ENCODE measurements around the gene ARHGAP24.
"Not testable (repeated sequence)": the region's sequence is repeated elsewhere in the genome, so short reads cannot be mapped to it uniquely, and the experiment has no call there.

Gene ARHGAP24

GRCh38 chr4:85783900-85784299 is 308.9 kb downstream of the ARHGAP24 start:
- H3K4me3 ChIP-seq (ENCODE audit: low read depth, low read length): no peak overlapping the region

GRCh38 chr4:85784348-85784747 is 309.4 kb downstream of the ARHGAP24 start:
- DNase-seq (ENCODE audit: low read depth): no peak
- H3K4me3 ChIP-seq (ENCODE audit: low read depth, low read length): no peak overlapping the region

More at GRCh38 chr4:85783900-85784299, 308.9 kb downstream of the ARHGAP24 start:
- DNase-seq (ENCODE audit: low read depth): no peak

DNA sequence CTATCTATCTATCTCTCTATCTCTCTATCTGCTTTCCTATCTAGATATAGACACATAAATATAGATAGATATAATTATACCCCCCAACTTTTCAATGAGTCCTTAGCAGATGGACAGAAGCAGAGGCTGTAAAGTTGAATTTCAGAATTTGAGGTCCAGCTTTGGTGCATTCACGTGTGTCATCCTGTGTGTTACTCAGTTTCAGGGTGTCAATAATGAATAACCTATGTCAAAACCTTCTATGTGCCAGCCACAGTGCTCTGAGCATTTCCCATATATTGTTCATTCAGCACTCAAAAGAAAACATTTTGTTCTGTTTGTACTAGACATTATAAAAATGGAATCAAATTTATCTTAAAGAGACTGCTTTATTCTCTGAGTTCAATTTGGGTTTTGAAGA is 310.0 kb downstream of the ARHGAP24 start:
- DNase-seq (ENCODE audit: low read depth): no peak
- no peak overlapping the region for H3K4me3 ChIP-seq (ENCODE audit: low read depth, low read length)

DNA sequence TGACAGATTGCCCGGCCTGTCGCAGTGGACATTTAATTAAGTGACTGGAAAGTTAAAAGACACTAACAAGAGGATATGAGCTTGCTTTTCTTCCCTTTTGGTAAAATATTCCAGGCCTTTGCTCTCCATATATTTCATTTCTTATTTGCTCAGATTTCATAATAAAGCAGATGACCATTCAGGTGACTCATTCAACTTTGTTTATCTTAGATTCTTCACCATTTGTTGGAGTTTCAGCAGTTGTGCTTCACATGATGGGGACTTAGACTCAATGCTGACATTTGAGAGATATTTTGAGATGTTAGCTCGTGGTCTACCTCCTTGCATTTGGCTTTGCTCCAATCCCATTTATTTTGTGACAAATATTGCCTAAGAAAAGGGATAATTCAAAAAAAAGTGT is 312.2 kb downstream of the ARHGAP24 start:
- DNase-seq (ENCODE audit: low read depth): peak; percentile 89
- no peak overlapping the region for H3K4me3 ChIP-seq (ENCODE audit: low read depth, low read length)

GRCh38 chr4:85788604-85789003 is 313.7 kb downstream of the ARHGAP24 start:
- no peak for DNase-seq (ENCODE audit: low read depth)
- H3K4me3 ChIP-seq (ENCODE audit: low read depth, low read length): no peak overlapping the region

DNA sequence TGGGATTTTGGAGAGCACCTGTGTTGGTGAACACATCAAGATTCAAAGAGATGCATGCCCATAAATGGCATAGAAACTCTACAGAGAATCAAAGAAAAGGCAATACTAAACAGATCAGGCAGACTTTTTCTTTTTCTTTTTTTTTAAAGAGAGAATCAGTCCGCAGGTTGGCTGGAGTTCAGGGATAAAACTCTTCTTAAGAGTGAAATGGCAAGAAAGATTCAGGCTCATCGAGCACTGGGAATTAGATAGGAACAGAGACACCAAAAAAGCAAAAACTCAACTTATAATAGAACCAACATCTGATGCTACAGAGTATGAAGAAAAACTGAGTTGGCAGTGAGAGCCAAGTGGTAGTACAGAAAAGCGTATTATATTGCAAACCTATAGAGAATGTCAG is 314.3 kb downstream of the ARHGAP24 start:
- H3K4me3 ChIP-seq (ENCODE audit: low read depth, low read length): no peak overlapping the region
- no peak for DNase-seq (ENCODE audit: low read depth)

DNA sequence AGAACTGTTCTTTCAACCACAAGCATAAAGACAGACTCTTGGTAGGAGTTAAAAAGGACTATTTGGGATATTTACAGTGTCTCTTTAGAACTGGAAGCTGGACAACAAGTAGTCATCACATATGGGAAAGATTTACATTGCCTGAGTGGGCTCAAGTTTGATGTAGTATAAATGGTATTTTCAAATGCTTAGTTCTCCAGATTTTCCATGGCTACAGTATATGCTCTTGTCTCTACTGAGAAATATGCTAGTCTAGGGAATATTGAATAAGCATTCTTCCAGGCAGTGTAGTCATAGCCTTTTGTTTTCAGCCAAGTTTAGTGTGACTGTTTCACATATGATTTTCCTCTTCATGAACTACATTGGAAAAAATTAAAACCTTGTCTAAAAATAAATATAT is 315.6 kb downstream of the ARHGAP24 start:
- no peak overlapping the region for H3K4me3 ChIP-seq (ENCODE audit: low read depth, low read length)
- peak; percentile 91 for DNase-seq (ENCODE audit: low read depth)

- no peak for DNase-seq (ENCODE audit: low read depth)
- no peak overlapping the region for H3K4me3 ChIP-seq (ENCODE audit: low read depth, low read length)
Measured at GRCh38 chr4:85792376-85793232, 317.7 kb downstream of the ARHGAP24 start.

DNA sequence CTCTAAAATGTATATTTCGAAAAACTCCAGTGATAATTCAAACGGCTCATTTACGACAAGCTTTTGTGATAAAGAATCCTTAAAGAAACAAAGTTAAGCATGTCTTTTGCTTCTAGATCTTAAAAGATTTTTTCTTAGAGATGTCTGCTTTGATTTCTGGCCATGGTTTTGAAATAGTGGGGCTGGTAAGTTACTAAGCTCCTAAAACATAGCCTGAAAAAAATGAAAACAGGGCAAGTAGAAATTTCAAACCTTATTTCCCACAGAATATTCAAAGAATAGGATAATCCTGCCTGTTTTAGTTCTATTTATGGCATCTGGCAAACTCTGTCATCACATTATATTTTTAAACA is 318.3 kb downstream of the ARHGAP24 start:
- H3K4me3 ChIP-seq (ENCODE audit: low read depth, low read length): no peak overlapping the region
- DNase-seq (ENCODE audit: low read depth): no peak

DNA sequence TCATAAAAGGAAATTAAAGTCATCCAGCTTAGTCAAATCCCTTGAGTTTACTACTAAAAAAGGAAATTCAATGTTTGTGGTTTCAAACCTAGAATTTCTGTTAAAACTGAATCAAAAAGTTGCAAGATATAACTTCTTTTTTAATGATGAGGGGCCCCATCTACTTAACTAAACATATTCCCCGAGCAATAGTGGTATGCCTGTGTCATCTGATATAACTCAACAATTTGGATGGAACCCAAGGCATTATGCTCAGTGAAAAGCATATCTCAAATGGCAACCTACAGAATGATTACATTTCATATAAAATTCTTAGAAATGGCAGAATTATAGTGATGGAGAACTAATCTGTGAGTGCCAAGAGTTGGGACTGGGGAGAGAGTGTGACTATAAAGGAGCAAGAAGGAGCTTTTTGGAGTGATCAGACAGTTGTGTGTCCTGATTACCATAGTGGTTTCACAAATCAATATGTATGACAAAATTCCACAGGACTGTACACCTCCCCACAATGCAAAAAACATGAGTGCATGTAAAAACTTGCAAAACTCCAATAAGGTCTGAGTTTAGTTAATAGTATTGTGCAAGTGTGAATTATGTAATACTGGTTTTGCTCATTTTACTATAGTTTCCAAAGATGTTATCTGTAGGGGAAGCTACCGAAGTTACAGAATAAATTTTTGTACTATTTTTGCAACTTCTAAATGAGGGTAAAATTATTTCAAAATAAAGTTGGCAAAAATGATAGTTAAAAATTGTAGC is 323.2 kb downstream of the ARHGAP24 start:
- H3K4me3 ChIP-seq (ENCODE audit: low read depth, low read length): no peak overlapping the region
- no peak for DNase-seq (ENCODE audit: low read depth)

GRCh38 chr4:85803856-85804255 is 328.9 kb downstream of the ARHGAP24 start:
- DNase-seq (ENCODE audit: low read depth): no peak
- H3K4me3 ChIP-seq (ENCODE audit: low read depth, low read length): no peak overlapping the region

DNA sequence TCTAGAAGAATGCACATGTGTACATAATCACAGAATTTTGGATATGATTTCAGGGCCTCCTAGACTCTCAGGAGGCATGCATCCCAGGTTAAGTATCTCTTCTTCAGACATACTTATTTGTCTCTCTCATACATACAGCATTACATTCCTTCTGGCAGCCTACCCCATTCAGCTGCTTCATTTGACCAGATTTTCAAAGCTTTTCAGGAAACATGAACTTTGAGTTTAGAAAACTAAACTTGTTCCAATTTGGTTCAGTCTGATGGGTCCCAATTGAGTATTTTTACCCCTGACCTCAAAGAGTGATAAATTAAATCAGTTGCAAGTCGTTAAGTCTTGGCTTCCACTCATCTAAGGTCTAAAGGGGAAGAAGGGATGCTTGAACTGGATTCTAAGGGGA is 330.9 kb downstream of the ARHGAP24 start:
- DNase-seq (ENCODE audit: low read depth): no peak
- no peak overlapping the region for H3K4me3 ChIP-seq (ENCODE audit: low read depth, low read length)

DNA sequence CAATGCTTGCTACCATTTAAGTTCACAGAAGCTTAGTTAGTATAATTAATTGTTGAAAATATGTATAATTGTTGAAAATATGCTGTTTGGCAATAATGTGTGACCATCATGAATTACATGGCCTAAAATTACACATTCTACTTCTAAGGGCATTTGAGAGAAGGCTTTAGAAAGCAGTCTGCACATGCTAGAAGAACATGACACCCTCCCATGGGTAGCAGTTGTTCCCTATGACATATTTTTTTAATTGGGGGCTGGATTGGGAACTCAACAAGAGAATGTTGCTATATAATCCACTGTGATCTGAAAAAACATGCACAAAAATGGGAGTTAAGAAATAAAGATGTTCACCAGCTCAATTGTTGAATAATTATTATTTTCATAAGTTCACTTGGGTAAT is 331.4 kb downstream of the ARHGAP24 start:
- no peak for DNase-seq (ENCODE audit: low read depth)
- H3K4me3 ChIP-seq (ENCODE audit: low read depth, low read length): no peak overlapping the region

DNA sequence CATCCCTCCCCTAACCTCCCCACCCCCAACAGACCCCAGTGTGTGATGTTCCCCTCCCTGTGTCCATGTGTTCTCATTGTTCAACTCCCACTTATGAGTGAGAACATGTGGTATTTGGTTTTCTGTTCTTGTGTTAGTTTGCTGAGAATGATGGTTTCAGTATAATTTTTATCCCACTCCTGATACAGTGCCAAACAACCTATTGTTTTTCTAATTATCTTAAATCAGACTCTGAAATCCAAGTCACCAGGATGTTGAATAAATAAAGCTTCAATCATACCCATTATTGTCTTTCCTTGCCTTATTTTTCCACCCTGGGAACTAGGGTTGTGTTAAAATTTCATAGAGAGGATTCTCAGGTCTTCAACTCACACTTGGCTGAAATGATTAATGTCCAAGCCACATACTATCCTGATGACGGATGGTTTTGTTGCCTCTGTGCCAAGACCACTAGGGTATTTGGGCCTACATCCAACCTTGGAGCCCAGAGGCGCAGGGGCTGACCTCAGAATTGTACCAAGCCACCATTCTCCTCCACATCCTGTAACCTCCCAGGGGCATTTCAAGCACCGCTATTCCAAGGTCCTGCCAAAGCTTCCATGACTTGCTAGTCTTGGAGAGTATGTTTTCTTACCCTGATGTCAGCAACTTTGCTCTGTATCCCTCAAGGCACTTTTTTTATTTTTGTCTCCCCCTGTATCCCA is 332.4 kb downstream of the ARHGAP24 start:
- no peak overlapping the region for H3K4me3 ChIP-seq (ENCODE audit: low read depth, low read length)

DNA sequence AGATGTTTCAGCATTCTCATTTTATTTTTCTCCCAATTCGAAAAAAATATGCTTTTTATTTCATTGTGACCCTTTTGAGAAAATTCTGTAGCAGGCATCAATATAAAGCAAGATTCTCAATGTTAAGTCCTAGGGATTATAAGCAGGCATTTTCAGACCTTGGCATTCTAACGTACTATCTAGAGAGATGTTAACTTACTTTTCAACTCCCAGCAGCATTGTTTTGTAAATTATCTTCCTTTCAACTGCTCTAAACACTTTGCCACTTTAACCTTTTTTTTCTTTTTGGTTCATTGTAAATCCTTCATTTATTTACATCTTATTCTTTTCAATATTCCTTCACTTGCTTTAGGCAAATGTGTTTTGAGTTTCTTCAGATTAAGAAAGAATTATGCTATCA is 333.2 kb downstream of the ARHGAP24 start:
- H3K4me3 ChIP-seq (ENCODE audit: low read depth, low read length): no peak overlapping the region
- DNase-seq (ENCODE audit: low read depth): no peak

More for the DNA sequence above, 332.4 kb downstream of the ARHGAP24 start:
- DNase-seq (ENCODE audit: low read depth): peak; percentile 97

- H3K4me3 ChIP-seq (ENCODE audit: low read depth, low read length): no peak overlapping the region
- DNase-seq (ENCODE audit: low read depth): no peak
Measured at GRCh38 chr4:85808864-85809263, 333.9 kb downstream of the ARHGAP24 start.

DNA sequence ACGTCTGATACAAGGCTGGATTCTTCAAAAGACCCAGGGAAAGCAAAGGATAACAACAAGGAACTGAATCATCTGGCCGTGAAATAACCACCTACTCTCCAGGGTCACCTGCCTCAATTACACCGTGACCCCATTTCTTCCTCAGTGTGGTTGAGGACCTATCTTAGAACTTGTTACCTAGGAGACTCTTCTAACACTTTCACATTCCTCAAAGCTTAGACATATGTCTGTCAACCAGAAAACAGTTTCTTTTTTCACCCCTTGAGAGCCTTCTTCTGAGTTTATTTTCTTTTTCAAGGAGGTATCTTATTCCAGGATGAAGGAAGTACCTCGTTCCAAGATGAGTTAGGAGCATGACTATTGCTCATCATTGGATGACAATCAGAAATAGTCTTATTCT is 337.8 kb downstream of the ARHGAP24 start:
- H3K4me3 ChIP-seq (ENCODE audit: low read depth, low read length): no peak overlapping the region
- DNase-seq (ENCODE audit: low read depth): no peak

DNA sequence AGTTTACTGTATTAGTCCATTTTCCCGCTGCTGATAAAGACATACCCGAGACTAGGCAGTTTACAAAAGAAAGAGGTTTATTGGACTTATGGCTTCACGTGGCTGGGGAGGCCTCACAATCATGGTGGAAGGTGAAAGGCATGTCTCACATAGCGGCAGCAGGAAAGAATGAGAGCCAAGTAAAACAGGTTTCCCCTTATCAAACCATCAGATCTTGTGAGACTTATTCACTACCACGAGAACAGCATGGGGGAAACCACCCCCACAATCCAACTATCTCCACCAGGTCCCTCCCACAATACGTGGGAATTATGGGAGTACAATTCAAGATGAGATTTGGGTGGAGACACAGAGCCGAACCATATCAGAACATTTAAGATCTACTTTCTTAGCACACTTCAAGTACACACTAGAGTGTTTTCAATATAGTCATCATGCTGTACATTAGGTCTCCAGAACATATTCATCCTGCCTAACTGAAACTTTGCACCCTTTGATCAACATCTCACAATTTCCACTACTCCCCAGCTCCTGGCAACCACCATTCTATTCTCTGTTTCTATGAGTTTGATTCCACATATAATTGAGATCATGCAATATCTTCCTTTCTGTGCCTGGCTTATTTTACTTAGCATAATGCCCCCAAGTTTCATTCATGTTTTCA is 341.0 kb downstream of the ARHGAP24 start:
- DNase-seq (ENCODE audit: low read depth): no peak

GRCh38 chr4:85818700-85819099 is 343.8 kb downstream of the ARHGAP24 start:
- H3K4me3 ChIP-seq (ENCODE audit: low read depth, low read length): no peak overlapping the region
- no peak for DNase-seq (ENCODE audit: low read depth)

More for the DNA sequence above, 341.0 kb downstream of the ARHGAP24 start:
- no peak overlapping the region for H3K4me3 ChIP-seq (ENCODE audit: low read depth, low read length)

DNA sequence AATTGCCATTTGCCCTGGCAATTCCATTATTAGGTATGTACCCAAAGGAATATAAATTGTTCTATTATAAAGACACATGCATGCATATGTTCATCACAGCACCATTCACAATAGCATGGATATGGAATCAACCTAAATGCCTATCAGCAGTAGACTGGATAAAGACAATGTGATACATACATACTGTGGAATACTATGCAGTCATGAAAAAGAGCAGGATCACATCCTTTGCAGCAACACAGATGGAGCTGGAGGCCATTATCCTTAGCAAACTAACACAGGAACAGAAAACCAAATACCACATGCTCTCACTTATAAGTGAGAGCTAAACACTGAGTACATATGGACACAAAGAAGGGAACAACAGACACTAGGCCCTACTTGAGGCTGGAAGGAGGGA is 345.2 kb downstream of the ARHGAP24 start:
- not testable (repeated sequence) for H3K4me3 ChIP-seq (ENCODE audit: low read depth, low read length); DNase-seq (ENCODE audit: low read depth)

Measured in skeletal muscle cell (primary cell).